Hippocampal formation (tissue), 2 donors: ENCODE data around the gene PRL.

Source experiments
- DNase-seq, 2 donors: peaks; one replicate each; lab custom pipeline; 2025; lab: John Stamatoyannopoulos, UW

Gene PRL

GRCh38 chr6:22295145-22295544 lies 1.7 kb downstream of the PRL start:
- DNase-seq: no peak

- no peak for DNase-seq
These were observed 2.5 kb downstream of the PRL start for GRCh38 chr6:22294301-22294700.

DNA sequence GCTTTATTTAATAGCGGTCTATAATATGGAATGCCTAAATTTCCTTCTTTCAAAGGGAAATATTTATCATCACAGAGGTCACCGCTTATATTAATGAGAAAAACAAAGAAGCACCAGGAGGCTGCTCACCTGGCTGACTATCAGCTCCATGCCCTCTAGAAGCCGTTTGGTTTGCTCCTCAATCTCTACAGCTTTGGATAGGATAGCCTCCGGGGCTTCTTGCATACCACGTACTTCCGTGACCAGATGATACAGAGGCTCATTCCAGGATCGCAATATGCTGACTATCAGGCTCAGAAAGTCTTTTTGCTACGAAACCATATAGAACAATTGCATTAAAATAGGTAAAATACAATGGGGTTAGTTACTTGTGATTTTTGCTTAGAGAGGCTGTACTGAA lies 6.8 kb downstream of the PRL start:
- DNase-seq: no peak

- no peak for DNase-seq
These were observed 8.1 kb downstream of the PRL start for GRCh38 chr6:22288721-22289120.

DNA sequence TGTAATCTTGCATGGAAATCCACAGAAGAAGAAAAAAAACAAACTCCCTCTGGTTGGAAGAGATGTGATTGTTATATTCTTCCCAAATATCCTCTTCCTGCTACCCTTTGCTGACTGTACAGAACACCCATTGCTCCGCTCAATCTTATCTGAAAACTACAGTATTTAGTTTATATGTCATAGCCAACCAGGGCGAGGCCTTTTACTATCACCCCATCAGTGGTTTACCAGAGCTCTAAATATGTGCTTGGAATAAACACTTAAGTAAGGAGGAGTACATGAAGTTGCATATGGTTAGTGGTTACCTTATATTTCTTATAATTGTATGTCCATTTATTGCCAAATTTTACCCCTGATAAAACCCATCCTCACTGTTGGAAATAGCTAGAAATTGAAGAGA lies 12.2 kb downstream of the PRL start:
- DNase-seq: no peak

GRCh38 chr6:22281341-22282085 lies 15.3 kb downstream of the PRL start:
- no peak for DNase-seq

- DNase-seq: no peak
These were observed 17.4 kb downstream of the PRL start for GRCh38 chr6:22279427-22279826.

GRCh38 chr6:22271081-22271480 lies 25.8 kb downstream of the PRL start:
- DNase-seq: no peak

- no peak for DNase-seq
These were observed 33.1 kb downstream of the PRL start for GRCh38 chr6:22263748-22264147.

GRCh38 chr6:22254886-22255285 lies 42.0 kb downstream of the PRL start:
- no peak for DNase-seq

- no peak for DNase-seq
These were observed 42.7 kb downstream of the PRL start for GRCh38 chr6:22253955-22254655.

- DNase-seq: no peak
These were observed 45.5 kb downstream of the PRL start for GRCh38 chr6:22251348-22251747.

- no peak for DNase-seq
These were observed 46.4 kb downstream of the PRL start for GRCh38 chr6:22250486-22250885.

GRCh38 chr6:22249711-22250350 lies 47.0 kb downstream of the PRL start:
- DNase-seq: no peak

DNA sequence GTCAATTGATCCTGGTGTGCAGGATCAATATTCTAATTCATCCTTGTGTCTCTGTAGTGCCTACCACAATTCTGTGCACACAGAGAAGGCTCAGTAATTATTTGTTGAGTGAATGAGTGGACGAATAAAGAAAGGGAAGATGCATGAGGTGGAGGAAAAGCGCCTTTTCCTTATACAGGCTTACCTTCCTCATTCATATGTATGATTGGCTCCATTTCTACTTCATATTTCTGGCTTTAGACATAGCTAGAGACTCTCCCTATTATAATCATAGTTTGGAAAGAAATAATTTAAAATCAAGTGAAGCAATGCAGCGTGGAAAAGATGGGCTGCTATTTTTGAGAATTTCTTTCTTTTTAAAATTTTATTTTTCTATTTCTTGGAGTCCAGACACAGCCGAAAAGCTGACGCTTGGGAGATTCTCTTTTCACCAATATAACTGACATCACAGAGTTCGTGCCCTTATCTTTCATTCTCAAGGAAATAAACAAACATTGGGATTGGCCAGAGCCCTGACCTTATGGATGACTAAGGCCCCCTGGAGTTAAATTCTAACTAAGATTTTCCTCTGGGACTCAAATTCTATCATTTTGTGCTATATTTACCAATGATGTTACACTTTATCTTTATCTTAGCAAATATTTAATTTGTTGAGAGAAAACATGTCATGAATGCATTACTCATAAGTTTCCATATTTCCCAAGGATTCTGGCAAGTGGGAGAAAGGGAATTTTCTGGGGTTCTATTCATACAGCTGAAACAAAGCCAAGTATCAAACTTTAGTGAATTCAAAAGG lies 48.1 kb downstream of the PRL start:
- DNase-seq: no peak

DNA sequence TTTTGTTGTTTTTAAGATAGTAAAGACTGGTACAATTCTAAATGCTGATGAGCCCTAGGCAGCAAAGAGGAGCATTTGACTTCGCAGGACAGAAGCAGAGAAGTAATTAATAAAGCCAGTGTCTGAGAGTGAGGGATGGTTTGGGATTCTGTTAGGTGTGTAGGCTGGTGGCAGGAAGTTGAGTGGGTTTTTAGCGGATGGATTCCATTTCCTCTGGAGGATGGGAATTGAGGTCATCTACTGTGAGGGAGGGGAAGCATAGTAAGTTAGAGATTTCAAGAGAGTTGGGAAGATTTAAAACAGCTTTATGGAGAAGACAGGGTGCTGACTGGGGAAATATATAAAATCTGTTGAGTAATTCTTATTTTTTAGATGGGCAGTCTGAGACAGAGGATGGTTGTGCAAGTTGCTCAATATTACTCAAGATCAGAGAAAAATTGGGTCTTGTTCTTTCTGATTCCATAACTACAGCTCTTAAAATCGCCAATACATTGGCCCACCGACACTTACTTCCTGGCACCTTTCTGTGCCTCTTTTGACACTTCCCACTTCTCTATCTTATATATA lies 48.8 kb downstream of the PRL start:
- DNase-seq: no peak

DNA sequence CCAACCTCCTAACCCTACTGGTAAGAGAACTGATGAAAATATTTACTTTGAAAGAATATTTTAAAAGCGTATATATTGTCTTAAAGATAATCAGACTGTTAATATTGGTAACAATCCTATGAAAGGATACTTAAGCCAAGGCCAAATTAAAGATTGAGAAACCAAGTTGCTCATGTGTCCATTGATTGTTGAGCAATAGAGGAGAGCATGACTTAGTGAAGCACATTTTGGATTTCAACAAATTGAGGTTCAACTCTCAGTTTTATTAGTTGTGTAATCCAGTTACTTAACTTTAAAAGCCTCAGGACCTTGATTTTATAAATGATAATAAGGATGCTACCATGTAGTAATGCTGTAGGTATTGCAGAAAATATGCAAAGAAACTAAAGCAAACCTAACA lies 56.8 kb downstream of the PRL start:
- no peak for DNase-seq

DNA sequence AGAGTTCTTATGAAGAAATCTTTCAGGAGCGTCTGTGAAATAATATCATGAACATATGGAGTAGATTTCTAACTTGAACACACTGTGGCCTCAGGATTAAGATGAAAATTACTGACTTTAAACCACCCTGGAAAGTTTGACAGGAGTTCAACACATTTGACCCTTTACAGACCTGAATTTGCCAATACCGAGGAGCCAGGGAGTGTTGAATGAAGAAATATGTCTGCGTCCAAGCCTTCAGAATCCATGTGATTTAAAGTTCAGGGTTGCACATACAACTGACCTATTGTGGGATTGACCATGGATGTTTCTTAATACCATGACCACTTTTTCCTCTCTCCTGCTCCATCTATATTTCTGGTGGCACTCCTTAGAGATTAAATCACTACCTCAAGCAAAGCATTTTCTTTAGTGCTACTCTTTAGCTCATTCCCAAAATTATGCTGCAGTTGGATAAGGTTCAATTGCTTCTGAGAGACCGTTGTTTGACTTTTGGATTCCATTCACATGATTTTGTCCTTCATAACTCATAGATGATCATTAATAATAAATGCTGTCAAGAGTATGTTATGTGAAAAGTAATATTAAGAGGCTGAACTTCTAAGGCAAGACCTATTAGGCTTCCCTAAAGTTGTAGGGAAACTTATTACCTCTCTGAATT lies 57.4 kb downstream of the PRL start:
- no peak for DNase-seq

- no peak for DNase-seq
These were observed 58.0 kb downstream of the PRL start for GRCh38 chr6:22238861-22239260.

- DNase-seq: no peak
These were observed 59.3 kb downstream of the PRL start for GRCh38 chr6:22237526-22237925.
